Superior temporal gyrus (tissue), 1 donor: ENCODE measurements around the gene CFAP119.

Experiments used
- DNase-seq: peaks from one replicate; pipeline ENCODE4 v3.0.0-alpha.2; 2016; ENCODE audit errors: extremely low spot score

Gene CFAP119

GRCh38 chr16:30710971-30711370 is 50.9 kb downstream of the CFAP119 start:
- DNase-seq, result no peak
